ENCODE data around the gene F10. TPM values are rescaled to one million over a fixed set of nuclear protein-coding genes. Genes with fewer than 3 reads are reported as not detected.

Gene F10
- total and polyA plus RNA-seq, 4 donors = 3.2 to 19.9 (median 5.4) TPM

DNA sequence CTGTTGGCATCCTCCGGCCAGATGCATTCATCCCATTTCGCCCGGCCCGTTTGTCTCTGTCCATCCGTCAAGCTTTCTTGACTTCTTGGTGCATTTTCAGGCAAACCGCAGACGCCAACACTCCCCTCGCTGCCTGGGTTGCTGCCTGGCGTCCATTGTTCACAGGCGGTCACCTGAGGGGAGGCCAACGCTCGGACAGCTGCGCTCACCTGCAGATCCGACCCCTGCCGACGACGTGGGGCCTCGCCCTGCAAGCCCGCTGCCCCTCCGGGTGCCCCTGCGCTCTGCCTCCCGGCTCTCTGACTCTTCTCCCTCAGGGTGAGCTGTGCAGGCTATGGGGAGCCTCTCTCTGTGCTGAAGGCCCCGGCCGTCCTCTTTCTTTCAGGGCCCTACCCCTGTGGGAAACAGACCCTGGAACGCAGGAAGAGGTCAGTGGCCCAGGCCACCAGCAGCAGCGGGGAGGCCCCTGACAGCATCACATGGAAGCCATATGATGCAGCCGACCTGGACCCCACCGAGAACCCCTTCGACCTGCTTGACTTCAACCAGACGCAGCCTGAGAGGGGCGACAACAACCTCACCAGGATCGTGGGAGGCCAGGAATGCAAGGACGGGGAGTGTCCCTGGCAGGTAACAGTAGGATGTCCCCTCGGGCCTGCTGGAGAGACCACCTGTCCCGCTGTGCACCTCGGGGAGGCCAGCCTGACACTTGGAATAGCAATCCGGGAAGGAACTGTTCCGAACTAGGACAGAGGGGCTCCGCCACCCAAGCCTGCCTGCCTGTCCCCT lies 21.1 kb downstream of the F10 start:
- no peaks in the 10 kb centered on the region for H3K4me1 ChIP-seq (ENCODE audit: control insufficient read depth, insufficient read depth, low read length)
- H3K27me3 ChIP-seq (ENCODE audit: control insufficient read depth, insufficient read depth, low read length) = no peaks in the 10 kb centered on the region
- H3K4me3 ChIP-seq (ENCODE audit: low read depth, low read length) = no peak overlapping the region
- 74% methylated on average over 39 of the region's 39 CpGs for WGBS (ENCODE audit: insufficient coverage)
- no peak for DNase-seq (ENCODE audit: low read depth in 4 of 6, low spot score in 6 of 6)
- no peaks in the 10 kb centered on the region for H3K9me3 ChIP-seq (ENCODE audit: control insufficient read depth, insufficient read depth, low read length)
- H3K27ac ChIP-seq (ENCODE audit: low read depth, low read length) = no peak overlapping the region
- peaks cover 7% of the 10 kb centered on the region for H3K36me3 ChIP-seq (ENCODE audit: control insufficient read depth, insufficient read depth, low read length)

DNA sequence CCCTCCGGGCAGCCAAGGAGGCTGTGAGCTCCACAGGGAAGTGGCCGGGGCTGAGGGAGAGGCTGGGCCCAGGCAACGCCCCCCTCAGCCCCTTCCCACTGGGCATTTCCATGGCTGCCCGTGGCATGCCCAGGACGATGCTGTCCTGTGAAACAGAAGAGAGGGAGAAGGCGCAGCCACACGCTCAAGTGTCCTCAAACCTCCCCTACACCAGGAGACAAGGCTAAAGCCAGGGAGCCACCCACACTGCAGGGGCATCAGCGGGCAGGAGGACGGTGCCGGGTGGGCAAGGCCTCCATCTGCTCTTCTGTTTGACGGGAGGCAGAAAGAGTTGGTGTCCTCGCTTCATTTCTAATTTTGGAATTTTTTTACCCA lies 21.6 kb downstream of the F10 start:
- H3K27me3 ChIP-seq (ENCODE audit: control insufficient read depth, insufficient read depth, low read length) = no peaks in the 10 kb centered on the region
- no peak overlapping the region for H3K4me3 ChIP-seq (ENCODE audit: low read depth, low read length)
- H3K27ac ChIP-seq (ENCODE audit: low read depth, low read length) = no peak overlapping the region
- no peaks in the 10 kb centered on the region for H3K4me1 ChIP-seq (ENCODE audit: control insufficient read depth, insufficient read depth, low read length)
- peaks cover 7% of the 10 kb centered on the region for H3K36me3 ChIP-seq (ENCODE audit: control insufficient read depth, insufficient read depth, low read length)
- 53% methylated on average over 3 of the region's 12 CpGs for WGBS (ENCODE audit: insufficient coverage)
- no peak for DNase-seq (ENCODE audit: low read depth in 4 of 6, low spot score in 6 of 6)
- no peaks in the 10 kb centered on the region for H3K9me3 ChIP-seq (ENCODE audit: control insufficient read depth, insufficient read depth, low read length)

DNA sequence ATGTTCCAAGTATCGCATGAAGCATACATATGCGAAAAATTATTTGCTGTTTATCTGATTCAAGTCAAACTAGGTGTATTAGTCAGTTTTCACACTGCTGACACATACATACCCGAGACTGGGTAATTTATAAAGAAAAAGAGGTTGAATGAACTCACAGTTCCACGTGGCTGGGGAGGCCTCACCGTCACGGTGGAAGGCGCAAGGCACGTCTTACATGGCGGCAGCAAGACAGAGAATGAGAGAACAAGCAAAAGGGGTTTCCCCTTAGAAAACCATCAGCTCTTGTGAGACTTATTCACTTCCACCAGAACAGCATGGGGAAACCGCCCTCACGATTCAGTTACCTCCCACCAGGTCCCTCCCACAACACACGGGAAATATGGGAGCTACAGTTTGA lies 22.9 kb downstream of the F10 start:
- Histone ChIP-seq H3K4me1 (ENCODE audit: control insufficient read depth, insufficient read depth, low read length) (no peaks in the 10 kb centered on the region), H3K27ac (ENCODE audit: low read depth, low read length) (no peak overlapping the region), H3K36me3 (ENCODE audit: control insufficient read depth, insufficient read depth, low read length) (peaks cover 14% of the 10 kb centered on the region), H3K9me3 (ENCODE audit: control insufficient read depth, insufficient read depth, low read length) (no peaks in the 10 kb centered on the region), H3K27me3 (ENCODE audit: control insufficient read depth, insufficient read depth, low read length) (no peaks in the 10 kb centered on the region), H3K4me3 (ENCODE audit: low read depth, low read length) (no peak overlapping the region)
- no peak for DNase-seq (ENCODE audit: low read depth in 4 of 6, low spot score in 6 of 6)
- WGBS (ENCODE audit: insufficient coverage) = 80% methylated on average over 6 of the region's 12 CpGs

DNA sequence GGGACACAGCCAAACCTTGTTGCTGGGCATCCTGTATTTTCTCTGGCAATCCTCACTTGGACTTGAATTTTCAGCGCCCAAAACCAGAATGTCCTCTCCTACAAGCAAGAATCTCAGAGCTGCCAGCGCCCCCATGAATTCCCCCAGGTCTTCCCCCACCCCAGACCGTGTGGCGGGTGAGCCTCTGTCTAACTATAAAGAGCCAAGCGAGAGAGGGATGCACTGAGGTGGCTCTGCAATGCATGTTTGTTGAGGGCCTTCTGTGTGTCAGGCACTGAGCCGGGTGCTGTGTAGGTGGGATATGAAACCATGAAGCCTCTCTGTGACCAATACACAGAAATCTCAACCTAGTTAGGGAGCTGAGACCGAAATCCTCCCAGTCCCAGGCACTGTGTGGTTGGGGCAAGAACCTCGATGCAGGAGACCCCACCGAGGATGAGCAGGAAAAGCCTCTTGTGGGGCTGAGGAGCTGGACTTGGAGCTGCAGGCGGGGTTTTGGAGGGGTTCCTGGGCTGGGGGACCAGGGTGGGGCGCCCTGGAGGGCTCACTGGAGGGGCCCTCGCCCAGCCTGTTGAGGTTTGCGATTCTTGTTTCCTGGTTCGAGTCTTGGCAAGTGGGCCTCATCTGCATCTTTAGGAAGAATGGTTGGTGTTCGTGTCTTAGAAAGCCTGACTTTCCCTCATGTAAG lies 23.5 kb downstream of the F10 start:
- Histone ChIP-seq H3K36me3 (ENCODE audit: control insufficient read depth, insufficient read depth, low read length) (peaks cover 12% of the 10 kb centered on the region), H3K27me3 (ENCODE audit: control insufficient read depth, insufficient read depth, low read length) (no peaks in the 10 kb centered on the region), H3K4me3 (ENCODE audit: low read depth, low read length) (no peak overlapping the region), H3K9me3 (ENCODE audit: control insufficient read depth, insufficient read depth, low read length) (no peaks in the 10 kb centered on the region), H3K4me1 (ENCODE audit: control insufficient read depth, insufficient read depth, low read length) (no peaks in the 10 kb centered on the region), H3K27ac (ENCODE audit: low read depth, low read length) (no peak overlapping the region)
- no peak for DNase-seq (ENCODE audit: low read depth in 4 of 6, low spot score in 6 of 6)
- 94% methylated on average over 8 of the region's 15 CpGs for WGBS (ENCODE audit: insufficient coverage)

DNA sequence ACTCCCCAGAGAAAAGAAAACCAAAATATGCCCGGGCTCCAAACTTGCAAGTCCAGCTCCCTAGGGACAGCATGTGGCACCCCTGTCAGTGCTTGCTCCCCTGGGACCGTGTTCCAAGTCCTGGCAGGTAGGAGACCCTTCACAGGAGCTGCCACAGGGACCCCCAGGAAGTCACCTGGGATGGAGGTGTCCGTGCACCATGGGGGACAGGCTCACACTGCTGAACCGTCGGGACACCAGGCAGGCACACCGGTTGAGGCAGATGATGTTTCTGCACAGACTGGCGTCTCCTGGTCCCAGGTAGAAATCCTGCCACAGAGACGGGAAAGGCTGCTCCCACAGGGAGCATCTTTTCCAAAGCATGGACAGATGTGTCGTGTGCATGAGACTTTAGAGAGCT lies 24.2 kb downstream of the F10 start:
- Histone ChIP-seq H3K27ac (ENCODE audit: low read depth, low read length) (no peak overlapping the region), H3K9me3 (ENCODE audit: control insufficient read depth, insufficient read depth, low read length) (no peaks in the 10 kb centered on the region), H3K4me3 (ENCODE audit: low read depth, low read length) (no peak overlapping the region), H3K27me3 (ENCODE audit: control insufficient read depth, insufficient read depth, low read length) (no peaks in the 10 kb centered on the region), H3K4me1 (ENCODE audit: control insufficient read depth, insufficient read depth, low read length) (peaks cover 3% of the 10 kb centered on the region), H3K36me3 (ENCODE audit: control insufficient read depth, insufficient read depth, low read length) (peaks cover 7% of the 10 kb centered on the region)
- WGBS (ENCODE audit: insufficient coverage) = 79% methylated on average over 9 of the region's 9 CpGs
- DNase-seq (ENCODE audit: low read depth in 4 of 6, low spot score in 6 of 6) = no peak

DNA sequence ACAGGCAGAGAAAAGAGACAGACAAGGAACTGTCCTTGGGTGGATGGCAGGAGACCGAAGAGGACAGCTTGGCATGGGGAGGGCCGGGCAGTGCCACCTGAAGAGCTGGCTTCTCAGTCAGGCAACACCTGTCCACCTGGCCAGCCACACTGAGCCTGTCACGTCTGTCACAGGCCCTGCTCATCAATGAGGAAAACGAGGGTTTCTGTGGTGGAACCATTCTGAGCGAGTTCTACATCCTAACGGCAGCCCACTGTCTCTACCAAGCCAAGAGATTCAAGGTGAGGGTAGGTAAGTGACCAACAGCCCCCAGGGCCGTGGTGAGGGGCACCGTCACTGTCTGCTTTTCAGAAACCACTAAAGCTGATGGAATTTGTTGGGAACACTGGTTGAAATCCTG lies 24.6 kb downstream of the F10 start:
- Histone ChIP-seq H3K9me3 (ENCODE audit: control insufficient read depth, insufficient read depth, low read length) (no peaks in the 10 kb centered on the region), H3K4me1 (ENCODE audit: control insufficient read depth, insufficient read depth, low read length) (peaks cover 7% of the 10 kb centered on the region), H3K36me3 (ENCODE audit: control insufficient read depth, insufficient read depth, low read length) (peaks cover 7% of the 10 kb centered on the region), H3K27ac (ENCODE audit: low read depth, low read length) (no peak overlapping the region), H3K27me3 (ENCODE audit: control insufficient read depth, insufficient read depth, low read length) (peaks cover 4% of the 10 kb centered on the region), H3K4me3 (ENCODE audit: low read depth, low read length) (no peak overlapping the region)
- WGBS (ENCODE audit: insufficient coverage) = 83% methylated on average over 5 of the region's 8 CpGs
- no peak for DNase-seq (ENCODE audit: low read depth in 4 of 6, low spot score in 6 of 6)

DNA sequence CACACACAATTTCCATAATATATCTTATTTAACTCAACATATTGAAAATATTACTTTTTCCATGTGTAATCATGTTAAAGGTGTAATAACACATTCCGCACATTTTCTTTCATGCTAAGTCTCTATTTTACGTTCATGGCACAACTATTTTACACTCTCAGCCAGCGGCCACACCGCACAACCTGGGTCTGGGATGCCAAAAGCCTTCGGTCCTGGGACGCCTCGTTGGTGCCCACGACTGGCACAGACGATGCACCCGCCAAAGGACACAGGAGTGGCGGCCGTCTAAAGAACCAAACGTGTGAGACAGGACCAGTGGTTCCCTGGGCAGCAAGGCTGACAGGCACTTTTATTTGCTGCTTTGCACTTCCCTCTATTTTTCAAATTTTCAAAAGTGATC lies 25.8 kb downstream of the F10 start:
- Histone ChIP-seq H3K4me3 (ENCODE audit: low read depth, low read length) (no peak overlapping the region), H3K36me3 (ENCODE audit: control insufficient read depth, insufficient read depth, low read length) (peaks cover 7% of the 10 kb centered on the region), H3K27me3 (ENCODE audit: control insufficient read depth, insufficient read depth, low read length) (peaks cover 15% of the 10 kb centered on the region), H3K9me3 (ENCODE audit: control insufficient read depth, insufficient read depth, low read length) (no peaks in the 10 kb centered on the region), H3K27ac (ENCODE audit: low read depth, low read length) (no peak overlapping the region), H3K4me1 (ENCODE audit: control insufficient read depth, insufficient read depth, low read length) (peaks cover 19% of the 10 kb centered on the region)
- 91% methylated on average over 13 of the region's 13 CpGs for WGBS (ENCODE audit: insufficient coverage)
- no peak for DNase-seq (ENCODE audit: low read depth in 4 of 6, low spot score in 6 of 6)

DNA sequence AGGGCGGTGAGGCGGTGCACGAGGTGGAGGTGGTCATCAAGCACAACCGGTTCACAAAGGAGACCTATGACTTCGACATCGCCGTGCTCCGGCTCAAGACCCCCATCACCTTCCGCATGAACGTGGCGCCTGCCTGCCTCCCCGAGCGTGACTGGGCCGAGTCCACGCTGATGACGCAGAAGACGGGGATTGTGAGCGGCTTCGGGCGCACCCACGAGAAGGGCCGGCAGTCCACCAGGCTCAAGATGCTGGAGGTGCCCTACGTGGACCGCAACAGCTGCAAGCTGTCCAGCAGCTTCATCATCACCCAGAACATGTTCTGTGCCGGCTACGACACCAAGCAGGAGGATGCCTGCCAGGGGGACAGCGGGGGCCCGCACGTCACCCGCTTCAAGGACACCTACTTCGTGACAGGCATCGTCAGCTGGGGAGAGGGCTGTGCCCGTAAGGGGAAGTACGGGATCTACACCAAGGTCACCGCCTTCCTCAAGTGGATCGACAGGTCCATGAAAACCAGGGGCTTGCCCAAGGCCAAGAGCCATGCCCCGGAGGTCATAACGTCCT lies 26.4 kb downstream of the F10 start:
- Histone ChIP-seq H3K27me3 (ENCODE audit: control insufficient read depth, insufficient read depth, low read length) (peaks cover 15% of the 10 kb centered on the region), H3K4me1 (ENCODE audit: control insufficient read depth, insufficient read depth, low read length) (peaks cover 22% of the 10 kb centered on the region), H3K4me3 (ENCODE audit: low read depth, low read length) (no peak overlapping the region), H3K27ac (ENCODE audit: low read depth, low read length) (no peak overlapping the region), H3K9me3 (ENCODE audit: control insufficient read depth, insufficient read depth, low read length) (no peaks in the 10 kb centered on the region), H3K36me3 (ENCODE audit: control insufficient read depth, insufficient read depth, low read length) (peaks cover 7% of the 10 kb centered on the region)
- no peak for DNase-seq (ENCODE audit: low read depth in 4 of 6, low spot score in 6 of 6)
- WGBS (ENCODE audit: insufficient coverage) = 94% methylated on average over 38 of the region's 38 CpGs

DNA sequence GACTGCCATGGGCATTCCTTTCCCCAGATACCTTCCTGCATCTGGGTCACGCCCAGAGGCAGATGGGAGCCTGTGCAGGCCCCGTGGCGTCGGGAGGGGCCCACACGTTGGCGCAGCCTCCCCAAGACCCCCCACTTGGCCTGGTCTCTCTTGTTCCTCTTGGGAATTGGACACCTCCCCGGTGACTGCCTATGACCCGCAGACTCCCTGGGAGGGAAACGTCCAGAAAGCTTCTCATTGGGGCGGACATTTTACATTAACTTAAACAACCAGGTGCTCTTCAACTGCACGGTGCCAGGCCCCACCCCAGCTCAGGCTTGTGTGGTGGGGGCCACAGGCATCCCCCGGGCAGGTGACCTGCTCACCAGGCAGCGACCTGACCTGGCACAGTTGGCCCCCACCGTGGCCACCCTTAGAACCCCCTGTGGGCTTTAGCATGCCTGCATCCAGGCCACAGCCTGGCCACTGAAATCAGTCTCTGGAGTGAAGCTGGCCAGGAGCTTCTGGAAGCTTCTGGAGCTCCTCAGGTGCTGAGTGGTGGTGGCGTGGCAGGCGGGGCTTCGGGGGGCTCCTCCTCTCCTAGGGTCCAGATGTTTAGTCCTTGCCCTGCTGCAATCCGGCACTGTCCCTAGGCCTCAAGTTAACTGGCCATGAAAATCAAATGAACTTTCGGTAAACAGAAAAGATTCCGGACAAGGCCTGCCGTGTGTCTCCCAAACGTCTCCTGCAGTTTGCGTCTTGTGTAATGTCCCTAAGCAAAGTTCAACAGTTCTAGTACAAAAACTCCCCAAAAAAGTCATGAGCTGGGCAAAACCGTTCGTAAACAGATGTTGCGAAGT lies 27.3 kb downstream of the F10 start:
- peaks cover 15% of the 10 kb centered on the region for H3K27me3 ChIP-seq (ENCODE audit: control insufficient read depth, insufficient read depth, low read length)
- no peak for DNase-seq (ENCODE audit: low read depth in 4 of 6, low spot score in 6 of 6)
- WGBS (ENCODE audit: insufficient coverage) = 93% methylated on average over 23 of the region's 26 CpGs
- no peak overlapping the region for H3K27ac ChIP-seq (ENCODE audit: low read depth, low read length)
- no peak overlapping the region for H3K4me3 ChIP-seq (ENCODE audit: low read depth, low read length)
- H3K36me3 ChIP-seq (ENCODE audit: control insufficient read depth, insufficient read depth, low read length) = peaks cover 7% of the 10 kb centered on the region
- H3K9me3 ChIP-seq (ENCODE audit: control insufficient read depth, insufficient read depth, low read length) = no peaks in the 10 kb centered on the region
- H3K4me1 ChIP-seq (ENCODE audit: control insufficient read depth, insufficient read depth, low read length) = peaks cover 29% of the 10 kb centered on the region

All from spinal cord (tissue), 10 donors.